H1 (cell line): ENCODE results near the gene APC2. TPM values are rescaled to one million over a fixed set of nuclear protein-coding genes. Genes with fewer than 3 reads are reported as not detected.

ENCODE experiments used
- CTCF ChIA-PET: fragments of 300-600 bp; sonication (Branson Sonifier 250); formaldehyde crosslinking; loops from one replicate; lab custom pipeline; 2021; ENCODE audit not compliant: partially characterized antibody; lab: Charles Lee
- POLR2A ChIA-PET: fragments of 300-600 bp; sonication (Branson Sonifier 250); formaldehyde crosslinking; loops from one replicate; lab custom pipeline; 2021; ENCODE audit warnings: inconsistent platforms; ENCODE audit not compliant: partially characterized antibody; lab: Charles Lee
- DNase-seq, 2 experiments: peaks; one replicate each; pipeline versions ENCODE4 v3.0.0 to v3.0.0-alpha.2; 2010 to 2022; ENCODE audit warnings: low spot score in 2 of 2, low read depth in 1 of 2, mixed read lengths in 1 of 2
- FAIRE-seq: peaks from 2 replicates; lab custom pipeline; 2011; peaks lifted over from hg19 to GRCh38; lab: Jason Lieb, UNC
- H2AFZ ChIP-seq: 2 replicates; pipeline ENCODE4 v1.8.1; 2012; ENCODE audit warnings: low read length, inconsistent platforms
- H2AK5ac ChIP-seq: 2 replicates; pipeline ENCODE4 v1.6.1; 2013; ENCODE audit warnings: low read depth, low read length
- H2BK120ac ChIP-seq: replicated peaks from 2 replicates; pipeline ENCODE3; 2013; ENCODE audit warnings: low read depth, low read length, inconsistent platforms
- H2BK12ac ChIP-seq: 2 replicates; pipeline ENCODE4 v1.6.1; 2013; ENCODE audit warnings: low read depth, low read length
- H2BK15ac ChIP-seq: 2 replicates; pipeline ENCODE4 v1.6.1; 2013; ENCODE audit warnings: low read length
- H2BK20ac ChIP-seq: 2 replicates; pipeline ENCODE4 v1.6.1; 2013; ENCODE audit warnings: low read length
- H2BK5ac ChIP-seq: 2 replicates; pipeline ENCODE4 v1.6.1; 2013; ENCODE audit warnings: low read depth, low read length
- H3K14ac ChIP-seq: 2 replicates; pipeline ENCODE4 v1.6.1; 2013; ENCODE audit warnings: inconsistent platforms; ENCODE audit not compliant: insufficient read length
- H3K18ac ChIP-seq: 2 replicates; pipeline ENCODE4 v1.6.1; 2013; ENCODE audit warnings: low read length; ENCODE audit errors: extremely low read depth
- H3K23ac ChIP-seq: 2 replicates; pipeline ENCODE4 v1.6.1; 2013; ENCODE audit warnings: inconsistent platforms; ENCODE audit not compliant: insufficient read length
- H3K23me2 ChIP-seq: 2 replicates; pipeline ENCODE4 v1.6.1; 2013; ENCODE audit warnings: low read depth, low read length
- H3K27ac ChIP-seq: 2 replicates; pipeline ENCODE4 v1.6.1; 2011; ENCODE audit warnings: low read depth, low read length, inconsistent platforms
- H3K27me3 ChIP-seq, 4 experiments: replicated peaks in 1 of 4; 1 replicate in 1 of 4; 2 replicates in 3 of 4; pipeline versions ENCODE4 v1.6.1 to v1.8.1; 2011 to 2013; ENCODE audit warnings: low read length in 3 of 4, mild to moderate bottlenecking in 3 of 4, inconsistent platforms in 2 of 4, mixed read lengths in 2 of 4, moderate library complexity in 1 of 4; ENCODE audit not compliant: control insufficient read depth in 3 of 4, insufficient read depth in 3 of 4; ENCODE audit errors: extremely low read depth in 1 of 4
- H3K36me3 ChIP-seq, 4 experiments: 2 replicates each; pipeline versions ENCODE4 v1.6.1 to v1.8.1; 2011 to 2013; ENCODE audit warnings: mild to moderate bottlenecking in 4 of 4, low read length in 3 of 4, moderate library complexity in 2 of 4, control low read depth in 1 of 4, inconsistent platforms in 1 of 4; ENCODE audit not compliant: insufficient read depth in 4 of 4, control insufficient read depth in 2 of 4
- H3K4ac ChIP-seq: replicated peaks from 2 replicates; pipeline ENCODE3; 2013; ENCODE audit warnings: low read length, low read depth, mixed read lengths, inconsistent platforms; ENCODE audit not compliant: insufficient read length
- H3K4me1 ChIP-seq, 4 experiments: replicated peaks in 1 of 4; 1 replicate in 1 of 4; 2 replicates in 3 of 4; pipeline versions ENCODE4 v1.6.1 to v1.8.1; 2011 to 2013; ENCODE audit warnings: low read length in 3 of 4, inconsistent platforms in 2 of 4, mixed read lengths in 1 of 4; ENCODE audit not compliant: insufficient read depth in 4 of 4, control insufficient read depth in 3 of 4
- H3K4me2 ChIP-seq, 2 experiments: 2 replicates each; pipeline versions ENCODE4 v1.6.1 to v1.8.1; 2011 to 2013; ENCODE audit warnings: low read depth in 2 of 2, low read length in 2 of 2, control low read depth in 1 of 2, inconsistent platforms in 1 of 2, mild to moderate bottlenecking in 1 of 2; ENCODE audit not compliant: insufficient read depth in 1 of 2
- H3K4me3 ChIP-seq, 4 experiments: fragments of 200-600, 300-600 bp in 1 of 4; sonication (generic), shearing (Covaris generic), sonication (Bioruptor Twin) in 1 of 4; 2 replicates each; pipeline versions ENCODE4 v1.5.1 to v1.8.1; 2011 to 2016; ENCODE audit warnings: low read length in 4 of 4, low read depth in 3 of 4, control low read depth in 2 of 4, inconsistent platforms in 2 of 4, mild to moderate bottlenecking in 2 of 4, mixed read lengths in 1 of 4, moderate library complexity in 1 of 4; ENCODE audit not compliant: insufficient read depth in 2 of 4; ENCODE audit errors: extremely low read depth in 1 of 4
- H3K56ac ChIP-seq: replicated peaks from 2 replicates; pipeline ENCODE3; 2013; ENCODE audit warnings: low read depth, mild to moderate bottlenecking, mixed read lengths, low read length, inconsistent platforms; ENCODE audit not compliant: insufficient read length
- H3K79me1 ChIP-seq: 2 replicates; pipeline ENCODE4 v1.6.1; 2013; ENCODE audit warnings: low read depth, low read length, control low read depth
- H3K79me2 ChIP-seq, 2 experiments: 2 replicates each; pipeline versions ENCODE4 v1.6.1 to v1.8.1; 2012 to 2013; ENCODE audit warnings: low read length in 2 of 2, mild to moderate bottlenecking in 2 of 2, inconsistent platforms in 1 of 2; ENCODE audit not compliant: insufficient read depth in 2 of 2, control insufficient read depth in 1 of 2
- H3K9ac ChIP-seq, 4 experiments: replicated peaks in 1 of 4; 1 replicate in 1 of 4; 2 replicates in 3 of 4; pipeline versions ENCODE4 v1.6.1 to v1.8.1; 2011 to 2013; ENCODE audit warnings: low read depth in 3 of 4, low read length in 3 of 4, control low read depth in 2 of 4, mild to moderate bottlenecking in 2 of 4, moderate library complexity in 2 of 4, inconsistent platforms in 1 of 4; ENCODE audit errors: extremely low read depth in 1 of 4
- H3K9me3 ChIP-seq, 2 experiments: 2 replicates each; pipeline versions ENCODE4 v1.6.1 to v1.8.1; 2012 to 2013; ENCODE audit warnings: mild to moderate bottlenecking in 2 of 2, moderate library complexity in 2 of 2, control low read depth in 1 of 2, inconsistent platforms in 1 of 2, low read depth in 1 of 2, low read length in 1 of 2, mixed read lengths in 1 of 2; ENCODE audit not compliant: insufficient read depth in 2 of 2
- H4K20me1 ChIP-seq, 2 experiments: replicated peaks in 1 of 2; 2 replicates each; pipeline versions ENCODE3 to v1.8.1; 2011 to 2013; ENCODE audit warnings: inconsistent platforms in 2 of 2, low read length in 2 of 2, mild to moderate bottlenecking in 1 of 2; ENCODE audit not compliant: insufficient read depth in 2 of 2, control insufficient read depth in 1 of 2
- H4K5ac ChIP-seq: 2 replicates; pipeline ENCODE4 v1.6.1; 2013; ENCODE audit warnings: low read length, low read depth, mixed read lengths, inconsistent platforms; ENCODE audit not compliant: insufficient read length
- H4K8ac ChIP-seq: 2 replicates; pipeline ENCODE4 v1.8.0; 2013; ENCODE audit warnings: mild to moderate bottlenecking, moderate library complexity, low read length, inconsistent platforms; ENCODE audit not compliant: insufficient read depth; ENCODE audit errors: extremely low read depth
- H4K91ac ChIP-seq: replicated peaks from 2 replicates; pipeline ENCODE3; 2013; ENCODE audit warnings: low read length, mixed read lengths, inconsistent platforms; ENCODE audit not compliant: insufficient read length
- ASH2L ChIP-seq: fragments of 200-600, 300-600 bp; sonication (generic); IDR thresholded peaks from one replicate; pipeline ENCODE4 v1.7.1; 2017; ENCODE audit warnings: low read length
- BACH1 ChIP-seq: IDR thresholded peaks from 2 replicates; pipeline ENCODE4 v1.6.1; 2012; ENCODE audit warnings: low read length, improper control_type of control experiment
- EP300 ChIP-seq, 2 experiments: IDR thresholded peaks; 1 replicate in 1 of 2; 2 replicates in 1 of 2; pipeline ENCODE4 v1.6.1; 2011 to 2012; ENCODE audit warnings: low read depth in 2 of 2, low read length in 2 of 2, mild to moderate bottlenecking in 2 of 2, borderline replicate concordance in 1 of 2, inconsistent platforms in 1 of 2, moderate library complexity in 1 of 2
- KDM1A ChIP-seq: fragments of 200-600, 300-600 bp; sonication (generic); IDR thresholded peaks from 2 replicates; pipeline ENCODE4 v1.7.1; 2016; ENCODE audit warnings: mild to moderate bottlenecking, low read length, borderline replicate concordance
- POLR2A ChIP-seq, 2 experiments: IDR thresholded peaks; 1 replicate in 1 of 2; 2 replicates in 1 of 2; pipeline ENCODE4 v1.6.1; 2011; ENCODE audit warnings: low read depth in 2 of 2, low read length in 2 of 2, mild to moderate bottlenecking in 2 of 2; ENCODE audit errors: control extremely low read depth in 1 of 2
- POLR2AphosphoS5 ChIP-seq: IDR thresholded peaks from 2 replicates; pipeline ENCODE4 v1.6.1; 2011; ENCODE audit warnings: low read depth, low read length
- POU5F1 ChIP-seq: IDR thresholded peaks from 2 replicates; pipeline ENCODE4 v1.6.1; 2011; ENCODE audit warnings: low read depth, mild to moderate bottlenecking, low read length, moderate library complexity
- RAD21 ChIP-seq, 2 experiments: IDR thresholded peaks in 1 of 2; conservative IDR thresholded peaks in 1 of 2; 2 replicates each; pipeline ENCODE4 v1.6.1; 2011; ENCODE audit warnings: low read depth in 2 of 2, low read length in 2 of 2, improper control_type of control experiment in 1 of 2, inconsistent platforms in 1 of 2, mild to moderate bottlenecking in 1 of 2, moderate library complexity in 1 of 2
- SIX5 ChIP-seq: IDR thresholded peaks from 2 replicates; pipeline ENCODE4 v1.6.1; 2011; ENCODE audit warnings: mild to moderate bottlenecking, low read depth, low read length
- TAF1 ChIP-seq: IDR thresholded peaks from 2 replicates; pipeline ENCODE4 v1.6.1; 2011; ENCODE audit warnings: mild to moderate bottlenecking, low read depth, low read length
- ZNF274 ChIP-seq: IDR thresholded peaks from 2 replicates; pipeline ENCODE4 v1.7.0; 2012; ENCODE audit warnings: low read length, borderline replicate concordance; ENCODE audit errors: extremely low read depth
- WGBS, 2 experiments: shearing (Covaris generic) in 1 of 2; methylation state at CpG; one replicate each; pipeline versions ENCODE4 v1.1.6 to v1.1.7; 2013 to 2015; ENCODE audit warnings: low lambda C conversion rate in 2 of 2, mixed read lengths in 2 of 2, inconsistent platforms in 1 of 2, low coverage in 1 of 2, missing lambda C conversion rate in 1 of 2; ENCODE audit not compliant: insufficient replicate concordance in 2 of 2, insufficient coverage in 1 of 2, insufficient read length in 1 of 2; ENCODE audit errors: extremely low coverage in 1 of 2, missing lambda C conversion rate in 1 of 2; 5-methylcytosine and 5-hydroxymethylcytosine counted together
- polyA plus RNA-seq, 7 experiments: library from polyadenylated mRNA; depleted of rRNA in 3 of 7; stranded (reverse) in 5 of 7; unstranded in 2 of 7; fragments of >200 nt in 5 of 7; fragments of 200-250 nt in 2 of 7; gene quantifications; 1 replicate in 5 of 7; 2 replicates in 1 of 7; 4 replicates in 1 of 7; pipeline versions ENCODE4 v1.2.1 to v1.2.3, GENCODE V29; 2011 to 2013; ENCODE audit warnings: missing spikeins in 2 of 7, mixed read lengths in 2 of 7
- total RNA-seq: library from RNA; stranded (reverse); fragmentation: NEBNext Ultra II Directional; extraction: Animal tissue kit (Norgen Biotek cat#: 25700); gene quantifications from 2 replicates; pipeline ENCODE4 v1.2.1, GENCODE V29; 2021

Gene APC2
- total and polyA plus RNA-seq, 2 of the 8 experiments (the other 6 are each of a cell fraction or from before 2014, with no cell fraction given): 1.3 to 4.1 TPM

GRCh38 chr19:1513499-1514294 lies 63.8 kb downstream of the APC2 start:
- Histone ChIP-seq H3K23ac (no peak overlapping the region), H2BK5ac (no peak overlapping the region), H4K91ac (no peak overlapping the region), H3K4ac (no peak overlapping the region), H2BK120ac (no peak overlapping the region), H3K36me3 (no peaks in the 10 kb centered on the region), H4K20me1 (peaks cover 0 to 6% of the 10 kb centered on the region in 2 experiments), H3K79me1 (no peaks in the 10 kb centered on the region), H4K5ac (no peak overlapping the region), H3K4me3 (peak overlapping the region in 2 of 4 experiments; percentile 8 to 55; a peak in 3 of 8 replicates), H2AFZ (no peak overlapping the region), H3K9me3 (no peaks in the 10 kb centered on the region), H3K56ac (no peak overlapping the region), H3K14ac (no peak overlapping the region), H3K27me3 (peaks cover 0 to 10% (median 6%) of the 10 kb centered on the region in 4 experiments; a peak in 5 of 7 replicates), H3K18ac (no peak overlapping the region), H3K4me1 (no peaks in the 10 kb centered on the region; a peak in 1 of 7 replicates), H3K9ac (no peak overlapping the region), H3K4me2 (peak overlapping the region in 1 of 2 experiments; percentile 60; a peak in 2 of 4 replicates), H2BK20ac (no peak overlapping the region), H3K23me2 (no peaks in the 10 kb centered on the region; the same call in 1 of the 2 replicates), H2BK15ac (peak overlapping the region; percentile 29; the same call in 1 of the 2 replicates), H4K8ac (0 out of 2 replicates have a peak overlapping the region, but pooled peaks have one; percentile 51), H2AK5ac (no peak overlapping the region), H3K79me2 (no peaks in the 10 kb centered on the region), H3K27ac (no peak overlapping the region), H2BK12ac (no peak overlapping the region)
- FAIRE-seq: no peak
- WGBS, 2 experiments: 25% methylated on average over 26 of the region's 52 CpGs; no CpG with 5 or more reads in 1 of the 2 experiments
- DNase-seq: peak in 1 of 2 experiments; percentile 82
- ChIA-PET POLR2A (interaction anchor here (0.5 to 1.6 kb wide), 2 partner anchors 28 to 232 kb away, joined by 3 read pairs; no protein-coding TSS in a partner anchor), CTCF (interaction anchor here (1.0 to 2.2 kb wide), 3 partner anchors 31 to 40 kb away, joined by 3 to 6 read pairs (median 4); no protein-coding TSS in a partner anchor)
- TF ChIP-seq ZNF274 (no peak), BACH1 (peak; percentile 41; the same call in 1 of the 2 replicates), RAD21 (IDR thresholded peaks at IDR 0.05 in 1 of 2, conservative IDR thresholded peaks at IDR 0.05 in 1 of 2; ENCODE audit: low read depth in 2 of 2, low read length in 2 of 2) (peak; percentile 19 to 52; a peak in 3 of 4 replicates), SIX5 (no peak), KDM1A (peak; percentile 76; the same call in 1 of the 2 replicates), POU5F1 (no peak), POLR2A (IDR thresholded peaks at IDR 0.05; ENCODE audit: control extremely low read depth in 1 of 2, low read depth in 2 of 2, low read length in 2 of 2) (no peak), EP300 (IDR thresholded peaks at IDR 0.05; ENCODE audit: borderline replicate concordance in 1 of 2, low read depth in 2 of 2, low read length in 2 of 2) (no peak), POLR2AphosphoS5 (no peak), TAF1 (no peak), ASH2L (no peak)
